Keratinocyte (primary cell): ENCODE measurements around the gene GPX7.

Experiments
- EZH2 ChIP-seq: IDR thresholded peaks from one replicate; pipeline ENCODE4 v1.6.1; 2012; ENCODE audit warnings: inconsistent platforms, mild to moderate bottlenecking, low read length, moderate library complexity
- TF ChIP-seq, protein P1 (sequence below), 3 experiments: IDR thresholded peaks in 1 of 3; conservative IDR thresholded peaks in 1 of 3; optimal IDR thresholded peaks in 1 of 3; 2 replicates in 2 of 3; 3 replicates in 1 of 3; pipeline versions ENCODE3 to v1.5.1; 2011; ENCODE audit warnings: low read length in 3 of 3, mild to moderate bottlenecking in 3 of 3, moderate library complexity in 2 of 3, control low read depth in 1 of 3, inconsistent platforms in 1 of 3; ENCODE audit not compliant: insufficient read depth in 2 of 3; ENCODE audit errors: extremely low read depth in 1 of 3

DNA sequence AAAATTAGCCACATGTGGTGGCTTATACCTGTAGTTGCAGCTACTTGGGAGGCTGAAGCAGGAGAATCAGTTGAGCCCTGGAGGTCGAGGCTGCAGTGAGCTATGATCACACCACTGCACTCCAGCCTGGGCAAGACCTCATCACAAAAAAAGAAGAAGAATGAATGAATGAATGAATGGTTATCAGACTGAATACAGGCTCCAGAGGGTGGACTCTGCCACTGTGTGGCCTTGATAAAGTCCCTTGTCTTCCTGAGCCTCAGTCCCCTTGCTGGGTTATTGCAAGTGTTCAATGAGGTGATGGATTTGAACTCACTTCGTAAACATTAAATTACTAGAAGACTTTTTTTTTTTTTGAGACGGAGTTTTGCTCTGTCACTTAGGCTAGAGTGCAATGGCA lies 55.5 kb downstream of the GPX7 start:
- TF ChIP-seq, protein P1, sequence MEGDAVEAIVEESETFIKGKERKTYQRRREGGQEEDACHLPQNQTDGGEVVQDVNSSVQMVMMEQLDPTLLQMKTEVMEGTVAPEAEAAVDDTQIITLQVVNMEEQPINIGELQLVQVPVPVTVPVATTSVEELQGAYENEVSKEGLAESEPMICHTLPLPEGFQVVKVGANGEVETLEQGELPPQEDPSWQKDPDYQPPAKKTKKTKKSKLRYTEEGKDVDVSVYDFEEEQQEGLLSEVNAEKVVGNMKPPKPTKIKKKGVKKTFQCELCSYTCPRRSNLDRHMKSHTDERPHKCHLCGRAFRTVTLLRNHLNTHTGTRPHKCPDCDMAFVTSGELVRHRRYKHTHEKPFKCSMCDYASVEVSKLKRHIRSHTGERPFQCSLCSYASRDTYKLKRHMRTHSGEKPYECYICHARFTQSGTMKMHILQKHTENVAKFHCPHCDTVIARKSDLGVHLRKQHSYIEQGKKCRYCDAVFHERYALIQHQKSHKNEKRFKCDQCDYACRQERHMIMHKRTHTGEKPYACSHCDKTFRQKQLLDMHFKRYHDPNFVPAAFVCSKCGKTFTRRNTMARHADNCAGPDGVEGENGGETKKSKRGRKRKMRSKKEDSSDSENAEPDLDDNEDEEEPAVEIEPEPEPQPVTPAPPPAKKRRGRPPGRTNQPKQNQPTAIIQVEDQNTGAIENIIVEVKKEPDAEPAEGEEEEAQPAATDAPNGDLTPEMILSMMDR (optimal IDR thresholded peaks at IDR 0.05 in 1 of 3, IDR thresholded peaks at IDR 0.05 in 1 of 3, conservative IDR thresholded peaks at IDR 0.05 in 1 of 3; ENCODE audit: extremely low read depth in 1 of 3, insufficient read depth in 2 of 3, low read length in 3 of 3) = no peak
- no peak for TF ChIP-seq EZH2
